GM19240 (cell line): Measurements from ENCODE around the gene ASIC2.

Source experiments
- DNase-seq: peaks from one replicate; pipeline ENCODE4 v3.0.0; 2011; ENCODE audit warnings: low spot score; ENCODE audit not compliant: insufficient read length

ASIC2 gene

DNA sequence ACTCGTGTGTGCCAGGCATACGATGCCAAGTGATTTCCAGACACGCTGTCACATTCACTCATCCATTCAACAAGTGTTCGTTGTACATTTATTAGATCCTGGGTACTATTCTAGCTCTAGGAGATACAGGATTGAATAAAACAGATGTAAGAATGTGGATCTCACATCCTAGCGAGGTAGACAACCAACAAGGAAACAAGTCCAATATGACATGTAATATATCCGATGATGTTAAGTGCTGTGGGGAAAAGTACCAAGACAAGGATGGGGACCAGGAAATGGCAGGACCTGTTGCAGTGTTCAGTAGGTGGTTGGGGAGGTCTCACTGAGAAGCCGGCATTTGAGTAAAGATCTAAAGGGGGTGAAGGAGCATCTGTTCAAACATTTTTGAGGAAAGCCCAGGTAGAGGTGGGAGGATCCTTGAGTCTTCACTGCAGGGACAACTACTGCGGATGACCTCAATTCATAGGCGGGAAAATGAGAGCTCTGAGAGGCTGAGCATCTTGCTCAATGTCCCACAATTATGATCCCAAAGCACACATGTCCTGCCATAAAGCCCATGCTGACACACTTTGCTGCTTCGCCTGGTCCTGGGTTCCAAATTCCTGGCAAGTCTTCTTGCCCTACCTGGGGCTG lies 129.4 kb downstream of the ASIC2 start:
- DNase-seq = no peak

DNA sequence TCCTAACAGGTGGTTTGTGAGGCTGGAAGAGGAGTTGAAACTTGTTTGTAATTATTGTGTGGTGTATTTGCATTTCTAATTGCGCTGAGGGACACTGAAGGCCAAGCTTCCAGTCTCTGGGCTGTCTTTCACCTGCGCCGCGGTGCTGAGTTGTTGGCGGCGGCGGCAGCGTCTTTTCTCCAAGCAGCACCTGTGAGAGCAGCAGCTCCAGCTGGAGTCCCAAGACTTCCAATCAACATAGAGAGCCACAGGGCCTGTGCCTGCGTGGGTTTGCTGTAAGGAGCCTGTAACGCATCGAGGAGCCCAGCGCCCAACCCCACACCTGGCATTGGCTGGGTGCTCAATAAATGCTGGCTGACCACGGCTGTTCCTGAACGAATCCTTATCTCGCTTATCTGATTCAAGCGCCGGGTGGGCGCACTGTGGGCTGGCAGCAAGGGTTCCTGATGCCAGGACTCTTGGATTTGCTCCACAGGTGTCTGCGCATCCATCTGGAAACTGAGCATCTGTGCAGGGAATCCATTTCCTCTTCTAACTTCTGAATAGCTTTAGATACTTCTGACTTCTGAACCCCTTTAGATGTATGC lies 138.1 kb downstream of the ASIC2 start:
- no peak for DNase-seq

GRCh38 chr17:33152783-33153182 lies 140.3 kb downstream of the ASIC2 start:
- no peak for DNase-seq

DNA sequence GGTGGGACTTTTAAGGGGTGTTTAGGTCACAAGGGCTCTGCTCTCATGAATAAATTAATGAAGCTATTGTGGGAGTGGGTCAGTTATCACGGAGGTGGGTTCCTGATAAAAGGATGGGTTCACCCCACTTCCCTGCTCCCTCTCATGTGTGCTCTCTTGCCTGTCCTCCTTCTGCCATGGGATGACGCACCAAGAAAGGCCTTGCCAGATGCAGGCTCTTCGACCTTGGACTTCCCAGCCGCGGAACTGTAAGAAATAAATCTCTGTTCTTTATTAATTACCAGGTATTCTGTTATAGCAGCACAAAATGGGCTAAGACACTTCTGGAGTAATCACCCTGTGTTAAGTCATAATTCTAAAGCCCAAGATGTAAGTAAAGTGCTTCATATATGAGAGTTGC lies 141.5 kb downstream of the ASIC2 start:
- DNase-seq = no peak

GRCh38 chr17:33145941-33146340 lies 147.2 kb downstream of the ASIC2 start:
- DNase-seq = no peak

- DNase-seq = no peak
Measured at GRCh38 chr17:33144837-33145236, 148.3 kb downstream of the ASIC2 start.

DNA sequence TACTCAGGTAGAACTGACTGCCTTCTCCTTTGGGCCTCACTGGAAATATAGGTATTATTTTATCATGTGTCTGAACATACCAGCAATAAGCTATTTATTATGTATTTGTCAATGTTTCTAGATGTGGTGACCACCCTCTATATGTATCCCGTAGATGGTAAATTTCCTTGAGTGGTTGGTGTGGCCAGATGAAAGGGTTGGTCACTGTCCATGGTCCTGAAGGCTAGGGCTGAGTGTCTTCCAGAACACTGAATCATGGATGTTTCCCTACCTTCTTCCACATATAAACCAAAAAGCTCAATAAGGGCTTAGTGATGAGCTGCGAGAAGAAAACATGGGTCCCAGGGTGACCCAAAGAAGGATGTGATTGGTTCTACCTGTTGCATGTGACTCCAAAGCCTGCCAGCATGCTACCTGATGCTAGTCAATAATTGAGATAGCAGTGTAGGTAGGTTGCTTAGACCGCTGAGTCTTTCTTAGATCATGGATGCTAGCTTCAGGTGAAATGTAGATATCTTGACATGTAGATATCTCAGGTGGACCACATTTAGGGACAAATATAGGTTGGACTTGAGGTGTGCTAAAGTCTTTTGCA lies 150.3 kb downstream of the ASIC2 start:
- DNase-seq = no peak

DNA sequence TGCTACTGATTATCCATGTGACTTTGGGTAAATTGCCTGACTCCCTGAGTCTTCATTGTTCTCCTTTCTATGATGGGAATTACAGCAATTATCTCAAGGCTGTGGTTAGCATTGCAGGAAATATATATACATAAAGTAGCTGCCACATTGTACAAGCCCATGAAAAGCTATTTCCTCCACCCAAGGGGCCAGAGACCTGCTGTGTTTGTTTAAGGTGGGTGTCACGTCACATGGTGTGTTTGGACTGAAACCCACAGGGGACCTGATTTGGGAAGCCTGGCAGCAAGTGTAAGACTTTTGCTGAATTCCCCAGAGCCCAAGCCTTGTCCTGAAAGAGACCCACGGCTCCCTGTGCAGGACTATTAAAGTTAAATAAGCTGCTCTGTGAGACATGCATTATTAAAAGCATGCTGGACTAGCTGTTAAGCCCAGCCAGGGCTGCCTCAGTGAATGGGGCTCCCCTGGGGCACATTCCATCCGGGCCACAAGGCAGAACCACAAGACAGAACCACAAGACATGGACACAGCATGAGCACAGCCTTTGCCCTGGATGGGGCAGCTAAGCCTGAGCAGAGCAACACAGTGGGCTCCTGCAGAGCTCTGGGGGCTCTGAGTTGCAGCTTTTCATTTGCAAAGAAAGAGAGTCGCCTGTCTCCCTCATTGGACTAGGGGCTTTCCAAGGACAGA lies 152.5 kb downstream of the ASIC2 start:
- no peak for DNase-seq

- DNase-seq = no peak
Measured at GRCh38 chr17:33138627-33139026, 154.5 kb downstream of the ASIC2 start.

DNA sequence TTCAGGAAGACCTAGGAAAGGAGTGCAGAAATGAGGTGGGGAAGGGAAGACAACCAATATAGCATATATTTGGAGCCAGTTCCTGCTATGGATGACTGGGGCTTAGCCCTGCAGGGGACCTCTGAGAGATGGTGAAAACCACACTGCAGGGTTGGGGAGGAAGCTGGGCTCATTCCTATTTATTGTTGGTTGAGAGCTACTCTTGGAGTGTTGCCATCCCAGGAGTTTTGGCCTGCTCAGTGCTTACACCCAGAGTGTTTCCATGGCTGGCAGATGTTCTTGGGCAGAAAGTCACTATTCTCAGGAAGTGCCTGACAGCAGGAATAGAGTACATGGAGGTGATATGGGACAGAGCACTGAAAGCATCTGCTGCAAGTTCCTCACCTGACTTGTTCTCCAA lies 155.7 kb downstream of the ASIC2 start:
- no peak for DNase-seq

GRCh38 chr17:33135691-33136090 lies 157.4 kb downstream of the ASIC2 start:
- no peak for DNase-seq

DNA sequence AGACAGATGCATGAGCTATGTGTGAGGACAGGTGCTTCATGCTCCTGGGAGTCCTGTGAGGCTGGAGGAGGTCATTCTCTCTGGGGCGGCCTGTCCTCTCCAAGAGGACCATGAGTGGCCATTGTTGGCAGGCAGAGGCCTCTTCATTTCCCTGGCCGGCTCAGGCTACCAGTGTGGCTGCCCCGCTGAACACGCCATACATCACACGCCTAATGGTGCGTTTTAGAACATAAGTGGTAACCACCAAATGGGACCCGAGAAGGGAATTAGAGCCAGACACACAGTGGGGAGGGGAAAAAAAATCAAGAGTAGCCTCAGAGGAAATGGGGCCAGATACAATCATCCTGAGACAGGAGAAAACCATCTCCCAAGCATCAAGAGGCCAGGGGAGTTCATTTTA lies 161.5 kb downstream of the ASIC2 start:
- DNase-seq = no peak

DNA sequence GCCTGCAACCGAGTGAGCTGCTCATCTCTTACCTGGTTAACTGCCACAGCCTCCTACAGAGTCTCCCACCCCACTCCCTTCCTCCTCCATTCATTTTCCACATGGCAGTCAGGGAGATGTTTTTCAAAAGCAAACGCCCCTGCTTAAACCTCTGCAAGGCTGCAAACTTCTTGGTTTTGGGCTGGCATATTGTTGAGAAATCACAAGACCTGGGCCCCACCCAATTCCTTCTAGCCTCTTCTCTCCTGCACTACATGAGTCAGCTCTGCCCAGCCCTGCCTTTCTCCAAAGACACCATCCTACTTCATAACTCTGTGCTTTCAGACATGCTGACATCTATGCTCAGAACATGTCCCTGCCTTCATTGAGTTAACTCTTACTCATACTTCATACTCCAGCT lies 165.4 kb downstream of the ASIC2 start:
- no peak for DNase-seq

DNA sequence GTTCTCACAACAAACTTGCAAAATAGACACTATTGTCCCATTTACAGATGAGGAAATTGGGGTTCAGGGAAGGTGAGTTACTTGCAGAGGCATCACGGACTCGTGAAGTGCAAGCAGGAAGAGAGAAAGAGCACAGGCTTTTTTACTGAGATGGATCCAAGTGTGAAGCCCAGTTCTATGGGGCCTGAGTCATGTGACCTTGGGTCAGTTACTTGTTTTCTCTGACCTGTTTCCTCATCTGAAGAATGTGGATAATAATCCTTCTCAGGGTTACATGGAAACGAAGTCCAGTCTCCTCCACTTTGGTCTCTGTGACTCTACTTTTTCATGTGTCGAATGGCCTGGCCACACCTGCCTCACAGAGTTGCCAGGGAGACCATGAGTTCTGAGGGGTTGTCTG lies 167.0 kb downstream of the ASIC2 start:
- no peak for DNase-seq

GRCh38 chr17:33125552-33125950 lies 167.5 kb downstream of the ASIC2 start:
- DNase-seq = no peak

DNA sequence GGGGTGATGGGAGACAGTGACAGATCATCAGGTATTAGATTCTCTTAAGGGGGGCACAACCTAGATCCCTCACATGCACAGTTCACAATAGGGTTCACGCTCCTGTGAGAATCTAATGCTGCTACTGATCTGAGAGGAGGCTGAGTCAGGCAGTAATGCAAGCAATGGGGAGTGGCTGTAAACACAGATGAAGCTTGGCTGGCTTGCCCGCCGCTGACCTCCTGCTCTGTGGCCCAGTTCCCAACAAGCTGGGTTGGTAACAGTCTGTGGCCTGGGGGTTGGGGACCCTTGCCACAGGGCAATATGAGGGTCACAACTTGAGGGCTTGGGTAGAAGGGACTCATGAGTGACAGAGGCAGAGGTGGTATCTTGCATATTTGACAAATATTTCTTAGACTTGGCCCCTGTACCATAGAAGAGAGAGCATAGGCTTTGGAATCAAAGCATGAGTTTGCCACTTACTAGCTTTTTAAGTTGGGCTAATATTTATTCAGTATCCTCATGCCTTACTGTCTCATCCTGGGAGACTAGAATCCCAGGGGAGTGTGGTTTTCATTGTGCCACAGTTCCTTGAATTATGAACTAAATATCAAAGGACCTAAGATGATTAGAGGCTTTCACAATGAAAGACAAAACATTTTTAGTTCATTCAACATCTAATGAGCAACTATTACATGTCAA lies 168.1 kb downstream of the ASIC2 start:
- no peak for DNase-seq

DNA sequence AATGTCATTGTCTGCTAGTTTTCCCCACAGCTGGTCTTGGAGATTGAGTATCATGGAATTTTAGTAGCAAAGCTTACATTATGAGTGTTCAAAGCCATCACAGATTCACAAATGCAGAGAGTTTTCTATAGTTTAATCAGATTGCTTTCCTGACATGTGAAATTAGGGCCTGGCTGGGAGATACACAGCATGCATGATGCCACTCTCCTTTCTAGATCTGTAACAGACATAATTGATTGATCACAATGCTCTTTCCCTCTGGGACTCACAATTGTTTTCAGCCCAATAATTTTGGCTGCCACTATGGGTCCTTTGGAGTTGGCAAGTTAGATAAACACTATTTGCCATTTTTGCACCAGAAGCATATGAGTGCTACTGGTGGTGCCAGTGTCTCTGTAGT lies 168.9 kb downstream of the ASIC2 start:
- DNase-seq = no peak

DNA sequence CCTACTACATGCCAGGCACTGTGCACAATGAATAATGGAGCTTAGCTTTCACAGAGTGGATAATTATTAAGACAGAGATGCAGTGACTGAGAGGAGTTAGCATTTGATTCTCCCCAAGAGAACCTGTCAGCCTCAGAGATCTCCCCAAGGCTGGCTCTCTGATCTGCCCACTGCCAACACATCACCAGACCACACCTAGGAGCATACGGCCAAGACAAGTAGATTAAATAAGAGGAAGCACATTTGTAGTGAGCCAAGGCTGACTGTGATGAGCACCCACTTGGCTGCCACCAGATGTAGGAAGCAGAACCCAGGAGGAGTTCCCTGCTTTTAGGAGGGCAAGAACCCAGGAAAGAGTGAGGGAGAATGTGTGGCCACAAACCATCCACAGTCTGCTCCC lies 171.3 kb downstream of the ASIC2 start:
- DNase-seq = no peak

DNA sequence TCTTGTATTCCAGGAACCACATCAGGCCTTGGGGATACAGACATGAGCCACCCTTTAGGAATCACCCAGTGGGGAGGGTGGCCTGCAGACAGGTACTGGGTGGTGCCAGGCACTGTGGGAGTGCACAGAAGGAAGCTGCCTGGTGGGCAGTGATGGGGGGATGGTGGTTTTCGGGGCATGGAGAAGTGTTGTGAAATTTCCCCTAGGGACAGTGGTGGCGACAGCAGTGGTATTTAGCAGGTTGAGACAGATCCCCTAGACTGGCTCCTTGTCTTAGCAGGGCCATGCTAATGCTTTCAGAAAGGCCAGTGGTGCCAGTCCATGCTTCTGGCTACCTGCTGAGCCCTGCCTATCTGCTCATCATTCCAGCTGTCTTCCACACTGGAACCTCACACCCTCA lies 171.8 kb downstream of the ASIC2 start:
- DNase-seq = no peak

DNA sequence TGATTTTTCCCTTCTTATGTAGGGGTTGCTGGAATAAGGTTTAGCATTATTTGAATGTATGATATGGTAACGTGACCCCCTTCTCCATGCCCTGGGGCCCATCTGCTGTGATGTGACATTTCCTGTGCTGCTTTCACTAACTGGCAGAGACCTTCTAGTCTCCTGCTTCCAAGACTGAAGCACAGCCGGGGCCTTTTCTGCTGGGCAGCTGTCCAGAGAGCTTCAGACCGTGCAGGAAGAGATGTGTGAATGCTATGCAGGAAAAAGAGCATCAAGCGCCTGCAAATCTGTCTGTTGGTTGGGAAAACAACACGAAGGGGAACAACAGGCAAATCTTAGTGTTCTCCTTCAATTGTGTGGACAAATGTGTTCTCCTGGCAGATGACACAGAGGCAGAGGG lies 173.0 kb downstream of the ASIC2 start:
- no peak for DNase-seq

DNA sequence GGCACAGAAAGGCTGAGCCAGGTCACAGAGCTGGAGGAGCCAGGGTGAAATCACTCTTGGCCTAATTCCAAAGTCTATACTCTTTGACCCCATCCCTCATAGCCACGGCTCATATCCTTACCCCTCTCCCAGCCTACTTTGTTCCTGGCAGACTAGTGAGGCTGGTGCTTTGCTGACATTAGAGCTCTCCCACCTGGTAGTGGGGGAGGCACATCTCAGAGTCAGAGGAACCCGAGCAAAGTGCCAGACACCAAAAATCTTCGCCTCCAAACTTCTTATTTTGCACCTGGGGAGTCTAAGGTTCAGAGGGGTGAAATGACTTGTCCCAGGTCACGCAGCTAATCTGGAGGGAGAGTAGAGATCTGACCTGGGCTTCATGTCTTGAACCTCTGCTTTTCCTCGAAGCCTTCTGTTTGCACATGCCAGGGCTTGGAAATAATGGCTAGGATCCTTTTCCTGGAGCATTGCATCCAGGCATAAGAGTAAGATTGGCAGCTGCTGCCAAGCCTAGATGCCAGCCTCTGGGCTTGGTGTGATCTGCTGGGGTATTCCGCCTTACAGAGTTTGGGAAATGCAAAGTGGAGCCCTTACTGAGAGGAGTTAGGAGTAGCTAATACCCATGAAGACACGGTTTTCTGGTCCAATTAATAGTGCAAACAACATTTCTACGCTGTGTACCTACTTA lies 174.6 kb downstream of the ASIC2 start:
- DNase-seq = no peak
